HG02981 (cell line): ENCODE data around the gene MSLN.

Experiments
- ATAC-seq: cut with Tn5 transposase; IDR thresholded peaks from one replicate; pipeline ENCODE4 v1.9.1; 2021; ENCODE audit warnings: mild to moderate bottlenecking, moderate library complexity; ENCODE audit not compliant: unreplicated experiment

MSLN gene

DNA sequence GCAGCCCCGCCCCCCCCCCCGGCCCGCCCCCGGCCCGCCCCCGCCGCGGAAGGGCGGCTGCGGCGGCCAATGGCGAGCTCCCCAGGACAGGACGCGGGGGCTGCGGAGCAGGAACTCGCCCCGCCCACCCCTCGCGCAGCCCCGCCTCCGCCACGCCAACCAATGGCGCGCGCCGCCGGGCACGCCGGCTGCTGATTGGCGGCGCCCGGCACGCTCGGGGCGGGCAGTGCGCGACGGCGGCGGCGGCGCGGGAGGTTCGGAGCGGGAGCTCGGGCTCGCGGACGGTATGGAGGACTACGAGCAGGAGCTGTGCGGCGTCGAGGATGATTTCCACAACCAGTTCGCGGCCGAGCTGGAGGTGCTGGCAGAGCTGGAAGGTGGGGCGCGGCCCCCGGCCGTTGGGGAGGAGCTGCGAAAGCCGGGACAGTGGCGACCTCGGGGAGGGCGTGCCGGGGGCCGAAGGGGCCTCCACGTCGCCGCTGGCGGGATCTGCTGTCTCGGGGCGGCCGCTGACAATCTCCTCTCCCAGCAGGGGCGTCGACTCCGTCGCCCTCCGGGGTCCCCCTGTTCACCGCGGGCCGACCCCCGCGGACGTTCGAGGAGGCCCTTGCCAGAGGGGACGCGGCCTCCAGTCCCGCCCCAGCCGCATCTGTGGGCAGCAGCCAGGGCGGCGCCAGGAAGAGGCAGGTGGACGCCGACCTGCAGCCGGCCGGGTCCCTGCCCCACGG is 28.0 kb downstream of the MSLN start, which contains the start of gene CHTF18:
Gene CHTF18, plus strand, starts transcription at position 222 of the 728 bp plus-strand sequence. Its CDS starts 65 bp downstream, at position 287.
- ATAC-seq, result peak; percentile 68

DNA sequence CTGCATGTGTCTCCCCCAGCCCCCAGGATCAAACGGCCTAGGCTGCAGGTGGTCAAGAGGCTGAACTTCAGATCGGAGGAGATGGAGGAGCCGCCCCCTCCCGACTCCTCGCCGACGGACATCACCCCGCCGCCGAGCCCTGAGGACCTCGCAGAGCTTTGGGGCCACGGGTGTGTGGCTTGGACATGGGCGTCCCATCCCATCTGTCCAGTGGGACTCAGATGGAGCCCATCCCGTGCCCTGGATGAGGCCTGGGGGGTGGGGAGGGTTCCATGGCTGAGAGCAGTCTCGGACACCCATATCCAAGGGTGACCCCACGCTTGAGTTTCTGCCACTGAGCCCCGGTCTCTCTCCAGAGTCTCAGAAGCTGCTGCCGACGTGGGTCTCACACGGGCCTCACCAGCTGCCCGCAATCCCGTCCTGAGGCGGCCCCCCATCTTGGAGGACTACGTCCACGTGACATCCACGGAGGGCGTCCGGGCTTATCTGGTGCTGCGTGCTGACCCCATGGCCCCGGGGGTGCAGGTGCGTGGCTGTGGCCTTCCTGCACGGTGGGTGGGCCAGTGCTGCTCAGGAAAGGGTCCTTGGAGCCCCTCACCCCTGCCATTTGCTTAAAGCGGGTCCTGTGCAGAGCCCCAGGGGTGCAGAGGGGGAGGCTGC is 28.8 kb downstream of the MSLN start:
- ATAC-seq, result no peak

DNA sequence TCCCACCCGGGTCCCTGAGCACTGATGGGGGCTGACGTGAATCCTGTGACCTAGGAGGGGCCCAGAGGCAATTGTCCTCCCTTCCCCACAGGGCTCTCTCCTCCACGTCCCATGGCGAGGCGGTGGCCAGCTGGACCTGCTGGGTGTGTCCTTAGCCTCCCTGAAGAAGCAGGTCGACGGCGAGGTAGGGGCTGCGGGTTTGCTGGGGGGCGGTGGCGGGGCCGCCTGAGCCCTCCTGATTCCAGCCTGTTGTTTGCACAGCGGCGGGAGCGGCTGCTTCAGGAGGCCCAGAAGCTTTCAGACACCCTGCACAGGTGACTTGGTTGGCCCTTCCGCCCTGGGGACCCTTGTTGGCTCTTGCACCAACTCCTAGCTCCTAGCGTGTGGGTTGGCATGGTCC is 29.6 kb downstream of the MSLN start:
- no peak for ATAC-seq

DNA sequence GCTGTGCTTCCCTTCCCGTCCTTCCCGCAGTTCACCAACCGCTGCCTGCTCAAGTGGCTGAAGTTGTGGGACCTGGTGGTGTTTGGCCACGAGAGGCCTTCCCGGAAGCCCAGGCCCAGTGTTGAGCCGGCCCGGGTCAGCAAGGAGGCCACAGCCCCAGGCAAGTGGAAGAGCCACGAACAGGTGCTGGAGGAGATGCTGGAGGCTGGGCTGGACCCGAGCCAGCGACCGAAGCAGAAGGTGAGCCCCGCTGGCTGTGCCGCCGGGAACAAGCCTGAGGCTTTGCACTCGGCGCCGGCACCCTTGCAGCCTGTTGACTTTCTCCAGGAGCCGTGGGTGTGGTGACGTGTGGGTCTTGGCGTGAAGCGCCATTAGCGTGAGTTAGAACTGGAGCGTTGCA is 30.6 kb downstream of the MSLN start:
- ATAC-seq, result no peak

DNA sequence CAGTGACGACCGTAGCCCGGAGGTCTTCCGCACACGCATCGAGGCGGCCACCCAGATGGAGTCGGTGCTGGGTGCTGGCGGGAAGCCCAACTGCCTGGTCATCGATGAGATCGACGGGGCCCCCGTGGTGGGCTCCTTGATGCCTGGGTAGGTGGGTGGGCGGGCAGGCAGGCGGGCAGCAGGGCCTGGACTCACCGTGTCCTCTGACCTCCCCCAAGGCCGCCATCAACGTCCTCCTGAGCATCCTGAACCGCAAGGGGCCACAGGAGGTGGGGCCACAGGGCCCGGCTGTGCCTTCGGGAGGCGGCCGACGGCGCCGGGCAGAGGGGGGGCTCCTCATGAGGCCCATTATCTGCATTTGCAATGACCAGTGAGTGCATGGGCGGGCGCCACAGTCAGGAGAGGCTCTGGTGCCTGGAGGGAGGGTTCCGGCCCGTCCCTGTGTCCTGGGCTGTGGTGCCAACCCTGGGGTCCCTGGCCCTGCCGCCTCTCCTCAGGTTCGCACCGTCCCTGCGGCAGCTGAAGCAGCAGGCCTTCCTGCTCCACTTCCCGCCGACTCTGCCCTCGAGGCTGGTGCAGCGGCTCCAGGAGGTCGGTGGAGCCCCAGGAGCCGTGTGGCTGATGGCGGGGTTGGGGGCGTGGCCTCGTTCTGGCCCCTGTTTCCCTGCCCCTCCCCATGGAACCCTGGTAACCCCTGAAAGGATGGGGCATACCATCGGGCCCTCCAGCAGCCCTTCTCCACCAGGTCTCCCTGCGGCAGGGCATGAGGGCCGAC is 31.9 kb downstream of the MSLN start:
- ATAC-seq, result no peak

DNA sequence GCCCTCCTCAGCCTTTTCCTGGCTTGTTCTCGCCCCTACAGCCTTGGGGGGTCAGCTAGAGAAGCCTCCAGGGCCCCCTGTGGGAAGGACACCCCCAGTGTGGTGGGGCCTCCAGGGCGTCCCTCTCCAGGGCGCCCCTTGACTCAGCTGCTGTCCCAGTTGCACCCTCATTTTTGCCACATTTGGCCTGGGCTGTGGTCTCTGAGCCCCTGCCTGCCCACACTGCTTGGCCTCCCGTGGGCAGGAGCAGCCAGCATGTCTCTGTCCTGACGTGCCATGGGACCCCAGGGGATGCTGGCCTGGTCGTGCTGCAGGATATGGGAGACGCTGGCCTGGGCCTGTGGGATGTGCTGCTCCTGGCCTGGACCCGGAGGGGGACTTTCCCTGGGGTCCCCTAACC is 32.9 kb downstream of the MSLN start:
- no peak for ATAC-seq

DNA sequence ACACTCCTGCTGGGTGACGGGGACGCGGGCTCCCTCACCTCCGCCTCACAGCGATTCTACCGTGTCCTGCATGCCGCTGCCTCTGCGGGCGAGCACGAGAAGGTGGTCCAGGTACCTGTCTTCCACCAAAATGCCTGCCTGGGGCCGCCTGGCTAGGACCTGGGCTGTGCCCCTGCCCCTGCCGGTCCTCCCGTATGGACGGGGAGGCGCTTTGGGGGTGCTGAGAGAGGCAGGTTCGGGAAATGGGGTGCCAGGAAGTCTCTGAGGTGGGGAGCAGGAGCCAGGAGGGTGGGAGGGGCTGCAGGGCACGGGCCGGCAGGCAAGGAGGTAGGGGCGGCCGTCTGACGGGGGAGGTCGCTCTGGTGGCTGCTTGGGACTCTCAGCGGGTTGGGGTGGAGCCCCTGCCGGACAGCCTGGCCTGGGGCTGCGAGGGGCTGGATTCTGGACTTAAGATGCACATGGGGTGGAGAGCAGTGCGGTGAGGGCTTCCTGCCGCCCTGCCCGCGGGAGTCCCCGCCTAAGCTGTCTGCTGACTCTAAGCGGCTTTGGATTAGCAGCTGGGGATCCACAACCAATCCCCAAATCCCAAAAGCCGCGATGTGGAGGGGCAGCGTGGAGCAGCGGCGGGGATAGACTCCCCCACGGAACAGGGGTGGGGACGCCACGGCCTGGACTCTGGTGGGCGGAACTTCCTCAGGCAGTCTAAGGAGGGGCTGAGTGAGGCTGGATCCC is 33.7 kb downstream of the MSLN start:
- no peak for ATAC-seq

DNA sequence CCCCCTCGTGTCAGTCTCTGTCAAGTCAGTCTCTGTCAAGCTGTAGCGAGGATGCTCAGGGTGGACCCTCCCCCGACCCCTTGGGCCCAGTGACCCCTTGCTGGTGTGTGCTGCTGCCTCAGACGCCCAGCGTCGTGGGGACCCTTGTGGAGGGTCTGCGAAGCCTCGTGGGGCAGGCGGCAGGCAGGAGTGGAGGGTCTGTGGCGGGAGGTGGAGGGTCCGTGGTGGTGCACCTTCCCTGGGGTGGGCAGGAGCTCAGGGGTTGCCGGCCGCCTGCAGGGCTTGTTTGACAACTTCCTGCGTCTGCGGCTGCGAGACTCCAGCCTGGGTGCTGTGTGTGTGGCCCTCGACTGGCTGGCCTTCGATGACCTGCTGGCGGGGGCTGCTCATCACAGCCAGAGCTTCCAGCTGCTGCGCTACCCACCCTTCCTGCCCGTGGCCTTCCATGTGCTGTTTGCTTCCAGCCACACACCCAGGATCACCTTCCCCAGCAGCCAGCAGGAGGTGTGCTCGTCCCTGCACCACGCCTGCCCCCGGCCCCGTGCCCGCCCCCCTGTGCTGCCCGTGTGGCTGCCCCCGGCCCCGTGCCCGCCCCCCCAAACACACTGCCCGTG is 34.4 kb downstream of the MSLN start:
- ATAC-seq, result no peak

DNA sequence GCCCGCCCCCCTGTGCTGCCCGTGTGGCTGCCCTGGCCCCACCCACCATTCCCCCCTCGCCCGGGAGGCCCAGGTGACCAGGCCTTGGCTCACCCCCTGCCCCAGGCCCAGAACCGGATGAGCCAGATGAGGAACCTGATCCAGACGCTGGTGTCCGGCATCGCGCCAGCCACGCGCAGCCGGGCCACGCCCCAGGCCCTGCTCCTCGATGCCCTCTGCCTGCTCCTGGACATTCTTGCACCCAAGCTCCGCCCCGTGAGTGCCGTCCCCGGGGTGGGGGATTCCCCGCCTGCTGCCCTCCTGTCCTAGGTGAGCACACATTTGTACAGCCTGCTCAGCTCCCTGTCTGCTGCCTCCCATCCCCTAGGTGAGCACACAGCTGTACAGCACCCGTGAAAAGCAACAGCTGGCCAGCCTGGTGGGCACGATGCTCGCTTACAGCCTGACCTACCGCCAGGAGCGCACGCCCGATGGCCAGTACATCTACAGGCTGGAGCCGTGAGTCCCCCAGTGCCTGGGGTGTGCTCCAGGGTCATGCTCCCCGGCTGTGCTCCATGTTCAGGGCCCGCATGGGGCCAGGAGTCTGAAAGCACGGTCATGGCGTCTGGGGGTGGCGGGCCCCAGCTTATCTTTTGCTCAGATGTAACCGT is 35.2 kb downstream of the MSLN start:
- ATAC-seq, result no peak

DNA sequence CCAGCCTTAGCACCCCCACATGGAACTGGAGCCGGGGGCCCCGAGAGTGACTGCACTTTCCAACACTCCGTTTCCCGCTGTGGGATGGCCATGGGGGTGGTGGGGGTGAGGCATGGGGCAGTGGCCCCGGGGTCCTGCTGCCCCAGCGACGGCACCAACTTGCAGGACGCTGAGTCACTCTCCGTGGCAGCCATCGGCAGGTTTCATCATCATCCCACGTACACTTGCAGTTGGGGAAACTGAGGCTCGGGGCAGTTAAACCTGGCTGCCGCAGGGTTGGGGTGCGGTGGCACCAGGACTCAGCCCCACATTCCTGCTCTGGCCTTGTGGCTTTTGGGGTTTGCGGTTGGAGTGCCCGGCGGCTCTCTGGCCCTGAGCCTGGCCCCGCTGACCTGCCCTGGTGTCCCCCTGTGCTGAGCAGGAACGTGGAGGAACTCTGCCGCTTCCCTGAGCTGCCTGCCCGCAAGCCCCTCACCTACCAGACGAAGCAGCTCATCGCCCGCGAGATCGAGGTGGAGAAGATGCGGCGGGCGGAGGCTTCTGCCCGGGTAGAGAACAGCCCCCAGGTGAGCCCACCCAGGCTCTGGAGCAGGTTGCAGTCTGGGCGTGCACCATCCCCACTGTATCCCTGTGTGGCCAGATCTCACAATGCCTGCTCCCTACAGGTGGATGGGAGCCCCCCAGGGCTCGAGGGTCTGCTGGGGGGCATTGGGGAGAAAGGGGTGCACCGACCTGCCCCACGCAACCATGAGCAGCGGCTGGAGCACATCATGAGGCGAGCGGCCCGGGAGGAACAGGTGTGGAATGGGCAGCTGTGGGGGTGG is 36.0 kb downstream of the MSLN start:
- no peak for ATAC-seq

DNA sequence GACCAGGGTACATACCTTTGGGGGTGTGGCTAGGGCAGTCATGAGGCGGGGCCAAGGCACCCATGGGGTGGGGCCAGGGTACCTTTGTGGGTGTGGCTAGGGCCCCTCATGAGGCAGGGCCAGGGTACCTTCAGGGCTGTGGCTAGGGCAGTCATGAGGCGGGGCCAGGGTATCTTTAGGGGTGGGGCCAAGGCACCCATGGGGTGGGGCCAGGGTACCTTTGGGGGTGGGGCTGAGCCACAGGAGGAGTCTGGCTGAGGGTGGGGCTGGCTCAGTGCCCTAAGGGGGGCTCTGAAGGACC is 36.5 kb downstream of the MSLN start:
- no peak for ATAC-seq

DNA sequence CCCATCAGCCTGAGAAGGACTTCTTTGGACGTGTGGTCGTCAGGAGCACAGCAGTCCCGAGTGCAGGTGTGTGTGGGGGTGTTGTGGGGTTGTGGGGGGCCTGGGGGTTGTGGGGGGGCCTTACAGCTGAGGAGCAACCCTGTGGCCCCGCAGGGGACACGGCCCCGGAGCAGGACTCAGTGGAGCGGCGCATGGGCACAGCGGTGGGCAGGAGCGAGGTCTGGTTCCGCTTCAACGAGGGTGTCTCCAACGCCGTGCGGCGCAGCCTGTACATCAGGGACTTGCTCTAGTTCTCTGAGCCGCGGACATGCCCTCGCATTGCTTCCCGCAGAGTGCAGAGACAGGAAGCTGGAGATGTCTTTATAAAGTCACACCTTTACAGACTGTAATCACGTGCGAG is 37.2 kb downstream of the MSLN start:
- no peak for ATAC-seq

DNA sequence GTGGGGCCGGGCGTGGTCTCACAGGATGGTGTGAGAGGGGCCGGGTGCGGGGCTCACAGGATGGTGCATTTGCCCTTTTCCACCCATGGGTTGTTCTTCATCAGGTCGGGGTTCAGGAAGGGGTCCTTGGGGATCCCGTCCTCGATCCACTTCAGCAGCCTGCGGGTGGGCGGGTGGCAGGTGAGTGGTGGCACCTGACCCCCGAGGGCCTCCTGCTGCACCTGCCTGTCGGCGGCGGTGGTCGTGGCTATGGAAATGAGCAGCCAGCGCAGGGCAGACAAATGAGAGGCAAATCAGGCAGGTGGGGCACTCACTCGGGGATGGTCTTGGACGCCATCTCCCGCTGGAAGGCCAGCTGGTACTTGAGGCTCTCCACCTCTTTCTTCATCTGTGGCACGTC is 38.1 kb downstream of the MSLN start:
- no peak for ATAC-seq

DNA sequence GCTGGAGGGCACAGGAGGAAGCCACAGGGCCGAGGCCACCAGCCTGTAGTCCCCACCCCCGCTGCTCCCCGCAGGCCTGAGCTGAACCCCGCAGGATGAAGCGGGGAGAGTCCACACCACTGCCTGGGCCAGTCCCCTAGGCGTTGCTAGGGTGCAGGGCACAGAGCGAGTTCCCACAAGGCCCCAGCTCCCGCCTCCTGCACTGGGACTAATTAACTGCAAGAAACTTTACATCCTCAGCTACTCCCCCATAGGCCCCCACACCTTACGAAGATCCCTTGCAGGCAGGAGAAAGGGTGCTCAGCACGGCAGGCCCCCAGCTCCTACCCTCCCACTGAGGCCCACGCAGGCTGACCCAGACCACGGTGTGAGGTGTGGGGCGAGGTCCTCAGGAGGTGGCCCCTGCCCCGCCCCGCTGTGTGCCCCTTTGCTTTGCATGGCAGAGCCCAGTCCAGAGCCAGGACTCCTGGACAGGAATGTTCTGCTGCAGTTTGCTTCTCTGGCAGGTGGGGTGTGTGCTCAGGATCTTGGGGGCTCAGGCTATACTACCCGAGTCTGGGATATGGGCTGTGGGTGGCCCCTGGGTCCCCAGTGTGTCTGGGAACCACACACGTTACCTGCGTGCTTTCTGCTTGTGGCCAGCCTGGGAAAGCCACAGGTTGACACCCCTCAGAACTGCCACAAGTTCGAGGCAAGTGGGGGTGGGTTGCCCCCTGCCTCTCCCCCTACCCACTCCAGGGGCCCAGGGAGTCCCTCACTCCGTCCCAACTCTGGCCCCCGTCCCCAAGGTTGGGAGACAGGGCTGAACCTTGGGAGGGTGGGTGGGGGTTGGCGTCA is 38.8 kb downstream of the MSLN start:
- no peak for ATAC-seq

DNA sequence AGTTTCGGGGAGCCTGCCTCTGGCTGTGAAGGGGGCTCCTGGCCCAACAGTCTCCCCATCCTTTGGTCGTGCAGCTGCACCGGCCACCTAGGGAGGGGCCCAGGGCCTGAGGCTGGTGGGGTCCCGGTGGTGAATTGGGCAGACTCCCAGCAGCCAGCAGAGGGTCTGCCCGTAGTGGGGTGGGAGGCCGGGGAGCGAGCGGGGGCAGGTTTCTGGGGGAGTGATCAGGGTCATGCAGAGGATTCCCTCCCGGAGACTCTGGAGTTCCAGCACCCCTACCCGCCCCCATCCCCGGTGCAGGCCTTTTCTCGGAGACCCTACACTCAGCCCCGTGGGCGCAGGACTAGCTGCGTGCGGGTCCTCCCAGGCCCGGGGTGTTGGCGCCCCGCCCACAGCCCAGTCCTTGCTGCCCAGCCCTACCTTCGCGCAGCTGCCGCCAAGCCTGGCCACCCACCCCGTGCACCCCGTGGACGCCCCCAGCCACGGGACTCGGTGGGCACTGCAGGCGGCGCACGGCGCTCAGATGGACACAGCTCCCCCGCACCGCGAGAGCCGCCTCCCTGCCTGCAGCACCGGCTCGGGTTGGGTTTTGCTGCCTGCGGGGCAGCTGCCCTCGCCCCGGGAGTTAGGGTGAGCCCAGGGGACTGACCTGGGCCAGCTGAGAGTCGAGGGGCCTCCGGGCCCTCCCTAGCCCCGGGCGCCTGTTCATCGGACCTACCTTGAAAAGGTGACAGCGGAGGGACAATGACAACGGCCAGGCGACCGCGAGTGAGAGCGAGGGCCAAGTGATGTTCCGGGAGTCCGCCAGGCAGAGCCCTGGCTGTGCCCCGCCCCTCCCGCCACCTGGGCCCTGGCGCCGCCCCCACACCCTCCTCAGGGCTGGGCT is 39.7 kb downstream of the MSLN start, which contains the start of gene GNG13:
Gene GNG13, minus strand, starts transcription at position 787 of the 886 bp plus-strand sequence. CDS start 1,657 bp downstream, outside the sequence.
- ATAC-seq, result no peak

DNA sequence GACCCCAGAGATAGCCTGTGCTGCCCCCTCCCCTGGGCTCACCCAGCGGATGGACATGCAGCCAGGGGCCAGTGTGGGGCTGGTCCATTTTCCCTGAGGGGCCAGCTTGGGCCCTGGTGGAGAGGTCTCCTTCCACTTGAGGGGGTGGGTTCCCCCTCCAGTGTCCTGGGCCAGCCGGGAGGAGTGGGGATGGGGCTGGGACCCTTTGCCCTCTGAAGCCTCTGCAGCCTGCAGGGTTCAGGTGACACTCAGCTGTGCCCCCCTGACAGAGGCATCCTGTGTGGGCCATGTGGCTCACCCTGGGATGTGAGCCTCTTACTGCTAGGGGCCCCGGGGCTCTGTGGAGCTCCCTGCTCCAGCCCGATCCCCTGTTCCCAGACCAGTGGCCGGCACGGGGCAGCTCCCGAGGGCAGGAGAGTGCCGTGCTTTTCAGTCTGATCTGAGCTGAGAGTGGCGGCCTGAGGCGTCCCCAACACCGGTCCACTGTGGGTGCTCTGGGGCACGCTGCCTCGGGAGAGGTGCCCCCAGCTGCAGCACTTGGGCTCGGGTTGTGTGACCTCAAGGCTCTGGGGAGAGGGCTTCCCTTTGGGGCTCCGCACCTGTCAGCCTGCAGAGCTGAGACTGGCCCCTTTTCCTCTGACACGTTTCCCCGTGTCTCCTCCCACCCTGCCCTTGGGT is 40.4 kb downstream of the MSLN start:
- ATAC-seq, result no peak
